Left hindlimb (tissue), 1 donor: ENCODE measurements around the gene ITPK1.

ENCODE experiments used
- DNase-seq: peaks from one replicate; pipeline ENCODE4 v3.0.0-alpha.2; 2018

The ITPK1 gene

GRCh38 chr14:93103392-93104080 lies 12.2 kb downstream of the ITPK1 start:
- no peak for DNase-seq

- DNase-seq, result no peak
These were observed 13.6 kb downstream of the ITPK1 start for GRCh38 chr14:93102141-93102540.

GRCh38 chr14:93101181-93101580 lies 14.5 kb downstream of the ITPK1 start:
- no peak for DNase-seq

- DNase-seq, result no peak
These were observed 15.2 kb downstream of the ITPK1 start for GRCh38 chr14:93100570-93100969.

GRCh38 chr14:93100100-93100499 lies 15.6 kb downstream of the ITPK1 start:
- DNase-seq, result no peak

- DNase-seq, result no peak
These were observed 16.1 kb downstream of the ITPK1 start for GRCh38 chr14:93099643-93100042.

- no peak for DNase-seq
These were observed 16.5 kb downstream of the ITPK1 start for GRCh38 chr14:93099196-93099595.

- DNase-seq, result no peak
These were observed 18.9 kb downstream of the ITPK1 start for GRCh38 chr14:93096691-93097322.

GRCh38 chr14:93095742-93096510 lies 19.8 kb downstream of the ITPK1 start:
- DNase-seq, result no peak

GRCh38 chr14:93094121-93094918 lies 21.4 kb downstream of the ITPK1 start:
- no peak for DNase-seq

- DNase-seq, result no peak
These were observed 22.8 kb downstream of the ITPK1 start for GRCh38 chr14:93092606-93093556.

- DNase-seq, result no peak
These were observed 24.1 kb downstream of the ITPK1 start for GRCh38 chr14:93091666-93092065.

- no peak for DNase-seq
These were observed 24.7 kb downstream of the ITPK1 start for GRCh38 chr14:93090826-93091555.

- no peak for DNase-seq
These were observed 26.0 kb downstream of the ITPK1 start for GRCh38 chr14:93089521-93090269.

- no peak for DNase-seq
These were observed 29.2 kb downstream of the ITPK1 start for GRCh38 chr14:93086441-93087055.

GRCh38 chr14:93085911-93086310 lies 29.8 kb downstream of the ITPK1 start:
- no peak for DNase-seq

GRCh38 chr14:93084866-93085857 lies 30.6 kb downstream of the ITPK1 start:
- no peak for DNase-seq

- DNase-seq, result no peak
These were observed 31.3 kb downstream of the ITPK1 start for GRCh38 chr14:93084402-93084801.

GRCh38 chr14:93083917-93084316 lies 31.8 kb downstream of the ITPK1 start:
- no peak for DNase-seq
